Measurements from ENCODE around the gene LRRC75B.

The LRRC75B gene

GRCh38 chr22:24564376-24565058 lies 28.4 kb downstream of the LRRC75B start:
- H3K9me3 ChIP-seq (ENCODE audit: control extremely low read depth in 1 of 5, control insufficient read depth in 4 of 5, insufficient read depth in 2 of 5, low read depth in 1 of 5, low read length in 4 of 5), result no peaks in the 10 kb centered on the region
- H3K36me3 ChIP-seq (ENCODE audit: control insufficient read depth in 4 of 4, insufficient read depth in 4 of 4, low read length in 3 of 4), result peaks cover 24 to 69% (median 47%) of the 10 kb centered on the region in 4 experiments
- no peak overlapping the region for H3K4me3 ChIP-seq (ENCODE audit: control insufficient read depth in 1 of 7, extremely low read depth in 1 of 7, insufficient read depth in 4 of 7, low read depth in 2 of 7, low read length in 6 of 7)
- H3K27me3 ChIP-seq (replicated peaks in 2 of 5; ENCODE audit: control insufficient read depth in 4 of 5, insufficient read depth in 5 of 5, low read length in 4 of 5), result no peaks in the 10 kb centered on the region
- WGBS (ENCODE audit: insufficient coverage), result 94% methylated on average over 2 of the region's 2 CpGs
- ChIA-PET CTCF (interaction anchor here (1.2 to 1.9 kb wide), 3 partner anchors 9 to 20 kb away, joined by 3 to 9 read pairs (median 4); no protein-coding TSS in a partner anchor), POLR2A (interaction anchor here (0.8 kb wide), 1 partner anchor 11 kb away, joined by 3 read pairs; no protein-coding TSS in a partner anchor)
- no peak for DNase-seq
- H3K4me1 ChIP-seq (ENCODE audit: control extremely low read depth in 1 of 4, control insufficient read depth in 4 of 4, insufficient read depth in 4 of 4, low read length in 3 of 4), result peaks cover 0 to 2% (median under 1%) of the 10 kb centered on the region in 4 experiments
- peak overlapping the region in 1 of 2 experiments; percentile 52 for H3K27ac ChIP-seq (ENCODE audit: insufficient read depth in 1 of 2, low read depth in 1 of 2, low read length in 2 of 2, poor library complexity in 1 of 2, severe bottlenecking in 2 of 2)

- ChIA-PET CTCF (interaction anchor here (1.5 kb wide), 1 partner anchor 9 kb away, joined by 3 read pairs; no protein-coding TSS in a partner anchor), POLR2A (no interaction called here)
- no peaks in the 10 kb centered on the region for H3K27me3 ChIP-seq (replicated peaks in 2 of 5; ENCODE audit: control insufficient read depth in 4 of 5, insufficient read depth in 5 of 5, low read length in 4 of 5)
- peaks cover 31 to 74% (median 50%) of the 10 kb centered on the region in 4 experiments for H3K36me3 ChIP-seq (ENCODE audit: control insufficient read depth in 4 of 4, insufficient read depth in 4 of 4, low read length in 3 of 4)
- no peaks in the 10 kb centered on the region for H3K9me3 ChIP-seq (ENCODE audit: control extremely low read depth in 1 of 5, control insufficient read depth in 4 of 5, insufficient read depth in 2 of 5, low read depth in 1 of 5, low read length in 4 of 5)
- H3K4me1 ChIP-seq (ENCODE audit: control extremely low read depth in 1 of 4, control insufficient read depth in 4 of 4, insufficient read depth in 4 of 4, low read length in 3 of 4), result peaks cover 0 to 2% (median under 1%) of the 10 kb centered on the region in 4 experiments
- DNase-seq, result no peak
- 90% methylated on average over 1 of the region's 2 CpGs for WGBS (ENCODE audit: insufficient coverage)
- H3K4me3 ChIP-seq (ENCODE audit: control insufficient read depth in 1 of 7, extremely low read depth in 1 of 7, insufficient read depth in 4 of 7, low read depth in 2 of 7, low read length in 6 of 7), result no peak overlapping the region
- peak overlapping the region in 1 of 2 experiments; percentile 1 for H3K27ac ChIP-seq (ENCODE audit: insufficient read depth in 1 of 2, low read depth in 1 of 2, low read length in 2 of 2, poor library complexity in 1 of 2, severe bottlenecking in 2 of 2)
Observed at GRCh38 chr22:24563246-24563645, 29.6 kb downstream of the LRRC75B start.

- no peak overlapping the region for H3K27ac ChIP-seq (ENCODE audit: insufficient read depth in 1 of 2, low read depth in 1 of 2, low read length in 2 of 2, poor library complexity in 1 of 2, severe bottlenecking in 2 of 2)
- POLR2A ChIA-PET, result no interaction called here
- H3K36me3 ChIP-seq (ENCODE audit: control insufficient read depth in 4 of 4, insufficient read depth in 4 of 4, low read length in 3 of 4), result peaks cover 23 to 53% (median 39%) of the 10 kb centered on the region in 4 experiments
- no peaks in the 10 kb centered on the region for H3K9me3 ChIP-seq (ENCODE audit: control extremely low read depth in 1 of 5, control insufficient read depth in 4 of 5, insufficient read depth in 2 of 5, low read depth in 1 of 5, low read length in 4 of 5)
- no peak for DNase-seq
- CTCF ChIA-PET, result no interaction called here
- H3K4me1 ChIP-seq (ENCODE audit: control extremely low read depth in 1 of 4, control insufficient read depth in 4 of 4, insufficient read depth in 4 of 4, low read length in 3 of 4), result peaks cover 12 to 23% (median 15%) of the 10 kb centered on the region in 4 experiments
- 95% methylated on average over 4 of the region's 4 CpGs for WGBS (ENCODE audit: insufficient coverage)
- no peaks in the 10 kb centered on the region for H3K27me3 ChIP-seq (replicated peaks in 2 of 5; ENCODE audit: control insufficient read depth in 4 of 5, insufficient read depth in 5 of 5, low read length in 4 of 5)
- H3K4me3 ChIP-seq (ENCODE audit: control insufficient read depth in 1 of 7, extremely low read depth in 1 of 7, insufficient read depth in 4 of 7, low read depth in 2 of 7, low read length in 6 of 7), result no peak overlapping the region
Observed at GRCh38 chr22:24559471-24559870, 33.4 kb downstream of the LRRC75B start.

GRCh38 chr22:24555165-24556039 lies 37.5 kb downstream of the LRRC75B start, which contains the start of gene SNRPD3:
Gene SNRPD3, plus strand, starts transcription at chr22:24555999. Its CDS starts 1,676 bp downstream, at chr22:24557675.
- Histone ChIP-seq H3K4me3 (ENCODE audit: control insufficient read depth in 1 of 7, extremely low read depth in 1 of 7, insufficient read depth in 4 of 7, low read depth in 2 of 7, low read length in 6 of 7) (peak within 1 kb of the TSS; percentile 85 to 94 (median 92)), H3K36me3 (ENCODE audit: control insufficient read depth in 4 of 4, insufficient read depth in 4 of 4, low read length in 3 of 4) (peaks cover 11 to 30% (median 20%) of the 10 kb centered on the region in 4 experiments), H3K27ac (ENCODE audit: insufficient read depth in 1 of 2, low read depth in 1 of 2, low read length in 2 of 2, poor library complexity in 1 of 2, severe bottlenecking in 2 of 2) (peak within 1 kb of the TSS; percentile 82 to 93), H3K27me3 (replicated peaks in 2 of 5; ENCODE audit: control insufficient read depth in 4 of 5, insufficient read depth in 5 of 5, low read length in 4 of 5) (no peaks in the 10 kb centered on the region), H3K9me3 (ENCODE audit: control extremely low read depth in 1 of 5, control insufficient read depth in 4 of 5, insufficient read depth in 2 of 5, low read depth in 1 of 5, low read length in 4 of 5) (no peaks in the 10 kb centered on the region), H3K4me1 (ENCODE audit: control extremely low read depth in 1 of 4, control insufficient read depth in 4 of 4, insufficient read depth in 4 of 4, low read length in 3 of 4) (peaks cover 24 to 57% (median 44%) of the 10 kb centered on the region in 4 experiments)
- ChIA-PET CTCF (no interaction called here), POLR2A (interaction anchor here (0.6 to 1.4 kb wide), 2 partner anchors 14 to 156 kb away, joined by 3 to 6 read pairs; no protein-coding TSS in a partner anchor)
- WGBS (ENCODE audit: insufficient coverage), result under 1% methylated on average over 55 of the region's 59 CpGs
- peak; percentile 98 to 99 (median 99) for DNase-seq

GRCh38 chr22:24554313-24555164 lies 38.3 kb downstream of the LRRC75B start, which contains the start of gene GUCD1:
Gene GUCD1, minus strand, starts transcription at chr22:24555138. Its CDS starts 147 bp downstream, at chr22:24554991.
- Histone ChIP-seq H3K4me1 (ENCODE audit: control extremely low read depth in 1 of 4, control insufficient read depth in 4 of 4, insufficient read depth in 4 of 4, low read length in 3 of 4) (peaks cover 26 to 63% (median 48%) of the 10 kb centered on the region in 4 experiments), H3K27me3 (replicated peaks in 2 of 5; ENCODE audit: control insufficient read depth in 4 of 5, insufficient read depth in 5 of 5, low read length in 4 of 5) (no peaks in the 10 kb centered on the region), H3K27ac (ENCODE audit: insufficient read depth in 1 of 2, low read depth in 1 of 2, low read length in 2 of 2, poor library complexity in 1 of 2, severe bottlenecking in 2 of 2) (peak within 1 kb of the TSS; percentile 82 to 93), H3K9me3 (ENCODE audit: control extremely low read depth in 1 of 5, control insufficient read depth in 4 of 5, insufficient read depth in 2 of 5, low read depth in 1 of 5, low read length in 4 of 5) (no peaks in the 10 kb centered on the region), H3K4me3 (ENCODE audit: control insufficient read depth in 1 of 7, extremely low read depth in 1 of 7, insufficient read depth in 4 of 7, low read depth in 2 of 7, low read length in 6 of 7) (peak within 1 kb of the TSS; percentile 85 to 94 (median 92)), H3K36me3 (ENCODE audit: control insufficient read depth in 4 of 4, insufficient read depth in 4 of 4, low read length in 3 of 4) (peaks cover 8 to 33% (median 23%) of the 10 kb centered on the region in 4 experiments)
- WGBS (ENCODE audit: insufficient coverage), result under 1% methylated on average over 57 of the region's 64 CpGs
- peak in 2 of 3 donors; percentile 46 to 50 for DNase-seq
- ChIA-PET POLR2A (interaction anchor here (0.8 to 1.4 kb wide), 2 partner anchors 10 to 13 kb away, joined by 3 to 6 read pairs; no protein-coding TSS in a partner anchor), CTCF (interaction anchor here (1.1 to 2.3 kb wide), 3 partner anchors 9 to 13 kb away, joined by 3 to 8 read pairs (median 3); no protein-coding TSS in a partner anchor)

Measured in common myeloid progenitor, CD34-positive (primary cell).